Neutrophil (primary cell): ENCODE results near the gene ACAN.

Experiments used
- H3K27ac ChIP-seq: fragments of 200-600 bp; sonication (generic); 2 replicates; pipeline ENCODE4 v1.5.1; 2016; ENCODE audit warnings: mild to moderate bottlenecking, moderate library complexity
- H3K27me3 ChIP-seq: fragments of 200-600 bp; sonication (generic); 2 replicates; pipeline ENCODE4 v1.6.0; 2016; ENCODE audit warnings: mild to moderate bottlenecking
- H3K36me3 ChIP-seq: fragments of 200-600 bp; sonication (generic); 2 replicates; pipeline ENCODE4 v1.5.1; 2017
- H3K4me1 ChIP-seq, 2 experiments: fragments of 200-600 bp in 1 of 2; sonication (generic) in 1 of 2; 1 replicate in 1 of 2; 2 replicates in 1 of 2; pipeline versions ENCODE4 v1.5.1 to v1.6.1; 2013 to 2016; ENCODE audit warnings: low read depth in 1 of 2, low read length in 1 of 2, mild to moderate bottlenecking in 1 of 2, moderate library complexity in 1 of 2; ENCODE audit not compliant: control insufficient read depth in 1 of 2, insufficient read depth in 1 of 2
- H3K4me3 ChIP-seq, 2 experiments: fragments of 200-600 bp in 1 of 2; sonication (generic) in 1 of 2; 1 replicate in 1 of 2; 2 replicates in 1 of 2; pipeline ENCODE4 v1.5.1; 2013 to 2016; ENCODE audit warnings: low read depth in 1 of 2, low read length in 1 of 2, mild to moderate bottlenecking in 1 of 2, moderate library complexity in 1 of 2
- H3K9me3 ChIP-seq: fragments of 200-600 bp; sonication (generic); 2 replicates; pipeline ENCODE4 v1.5.1; 2016
- TF ChIP-seq, protein P1 (sequence below): fragments of 200-600 bp; sonication (generic); IDR thresholded peaks from 2 replicates; pipeline ENCODE4 v1.5.1; 2016; ENCODE audit warnings: antibody characterized with exemption

ACAN gene

DNA sequence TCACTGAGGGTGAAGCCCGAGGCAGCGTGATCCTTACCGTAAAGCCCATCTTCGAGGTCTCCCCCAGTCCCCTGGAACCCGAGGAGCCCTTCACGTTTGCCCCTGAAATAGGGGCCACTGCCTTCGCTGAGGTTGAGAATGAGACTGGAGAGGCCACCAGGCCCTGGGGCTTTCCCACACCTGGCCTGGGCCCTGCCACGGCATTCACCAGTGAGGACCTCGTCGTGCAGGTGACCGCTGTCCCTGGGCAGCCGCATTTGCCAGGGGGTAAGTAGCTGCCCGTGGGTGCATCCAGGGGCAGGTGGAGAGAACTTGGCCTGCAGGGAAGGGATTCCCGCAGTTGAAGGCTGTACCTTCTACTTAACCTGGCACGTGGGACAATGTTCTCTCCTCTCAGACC, 42.4 kb downstream of the ACAN start:
- TF ChIP-seq, protein P1, sequence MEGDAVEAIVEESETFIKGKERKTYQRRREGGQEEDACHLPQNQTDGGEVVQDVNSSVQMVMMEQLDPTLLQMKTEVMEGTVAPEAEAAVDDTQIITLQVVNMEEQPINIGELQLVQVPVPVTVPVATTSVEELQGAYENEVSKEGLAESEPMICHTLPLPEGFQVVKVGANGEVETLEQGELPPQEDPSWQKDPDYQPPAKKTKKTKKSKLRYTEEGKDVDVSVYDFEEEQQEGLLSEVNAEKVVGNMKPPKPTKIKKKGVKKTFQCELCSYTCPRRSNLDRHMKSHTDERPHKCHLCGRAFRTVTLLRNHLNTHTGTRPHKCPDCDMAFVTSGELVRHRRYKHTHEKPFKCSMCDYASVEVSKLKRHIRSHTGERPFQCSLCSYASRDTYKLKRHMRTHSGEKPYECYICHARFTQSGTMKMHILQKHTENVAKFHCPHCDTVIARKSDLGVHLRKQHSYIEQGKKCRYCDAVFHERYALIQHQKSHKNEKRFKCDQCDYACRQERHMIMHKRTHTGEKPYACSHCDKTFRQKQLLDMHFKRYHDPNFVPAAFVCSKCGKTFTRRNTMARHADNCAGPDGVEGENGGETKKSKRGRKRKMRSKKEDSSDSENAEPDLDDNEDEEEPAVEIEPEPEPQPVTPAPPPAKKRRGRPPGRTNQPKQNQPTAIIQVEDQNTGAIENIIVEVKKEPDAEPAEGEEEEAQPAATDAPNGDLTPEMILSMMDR: no peak
- no peaks in the 10 kb centered on the region for H3K36me3 ChIP-seq
- no peaks in the 10 kb centered on the region for H3K4me1 ChIP-seq
- H3K9me3 ChIP-seq: no peaks in the 10 kb centered on the region
- no peaks in the 10 kb centered on the region for H3K27me3 ChIP-seq
- H3K27ac ChIP-seq: no peak overlapping the region
- no peak overlapping the region for H3K4me3 ChIP-seq

DNA sequence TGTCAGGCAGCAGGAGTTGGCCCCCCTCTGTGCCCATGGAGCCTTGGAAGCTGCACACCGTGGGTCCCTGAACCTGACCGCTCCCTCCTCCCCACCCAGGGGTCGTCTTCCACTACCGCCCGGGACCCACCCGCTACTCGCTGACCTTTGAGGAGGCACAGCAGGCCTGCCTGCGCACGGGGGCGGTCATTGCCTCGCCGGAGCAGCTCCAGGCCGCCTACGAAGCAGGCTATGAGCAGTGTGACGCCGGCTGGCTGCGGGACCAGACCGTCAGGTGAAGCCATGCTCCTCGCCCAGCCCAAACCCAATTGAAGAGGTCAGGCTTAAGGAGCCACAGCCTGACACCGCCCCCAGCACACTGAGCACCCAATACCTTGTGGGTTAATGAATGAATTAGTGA, 43.9 kb downstream of the ACAN start:
- TF ChIP-seq, protein P1: no peak
- peaks cover 4% of the 10 kb centered on the region for H3K27me3 ChIP-seq
- H3K27ac ChIP-seq: no peak overlapping the region
- H3K36me3 ChIP-seq: no peaks in the 10 kb centered on the region
- H3K4me1 ChIP-seq: no peaks in the 10 kb centered on the region
- H3K4me3 ChIP-seq: no peak overlapping the region
- H3K9me3 ChIP-seq: no peaks in the 10 kb centered on the region

DNA sequence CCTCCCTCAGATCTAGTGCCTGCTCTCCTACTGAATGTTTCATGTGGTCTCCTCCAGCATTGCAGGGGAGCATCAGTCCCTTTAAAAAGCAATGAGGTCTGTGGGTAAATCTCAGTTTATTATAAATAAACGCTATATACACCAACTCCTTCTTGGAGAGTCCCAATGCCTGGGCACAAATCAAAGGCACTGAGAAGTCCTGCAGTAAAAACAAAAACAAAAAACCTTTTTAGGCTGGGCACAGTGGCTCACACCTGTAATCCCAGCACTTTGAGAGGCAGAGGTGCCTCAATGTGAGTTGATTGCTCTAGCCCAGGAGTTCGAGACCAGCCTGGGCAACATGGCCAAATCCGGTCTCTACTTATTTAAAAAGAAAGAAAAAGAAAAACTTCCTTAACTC, 45.0 kb downstream of the ACAN start:
- no peak overlapping the region for H3K27ac ChIP-seq
- H3K4me1 ChIP-seq: no peaks in the 10 kb centered on the region
- TF ChIP-seq, protein P1: no peak
- peaks cover 4% of the 10 kb centered on the region for H3K27me3 ChIP-seq
- H3K9me3 ChIP-seq: no peaks in the 10 kb centered on the region
- H3K4me3 ChIP-seq: no peak overlapping the region
- H3K36me3 ChIP-seq: no peaks in the 10 kb centered on the region

DNA sequence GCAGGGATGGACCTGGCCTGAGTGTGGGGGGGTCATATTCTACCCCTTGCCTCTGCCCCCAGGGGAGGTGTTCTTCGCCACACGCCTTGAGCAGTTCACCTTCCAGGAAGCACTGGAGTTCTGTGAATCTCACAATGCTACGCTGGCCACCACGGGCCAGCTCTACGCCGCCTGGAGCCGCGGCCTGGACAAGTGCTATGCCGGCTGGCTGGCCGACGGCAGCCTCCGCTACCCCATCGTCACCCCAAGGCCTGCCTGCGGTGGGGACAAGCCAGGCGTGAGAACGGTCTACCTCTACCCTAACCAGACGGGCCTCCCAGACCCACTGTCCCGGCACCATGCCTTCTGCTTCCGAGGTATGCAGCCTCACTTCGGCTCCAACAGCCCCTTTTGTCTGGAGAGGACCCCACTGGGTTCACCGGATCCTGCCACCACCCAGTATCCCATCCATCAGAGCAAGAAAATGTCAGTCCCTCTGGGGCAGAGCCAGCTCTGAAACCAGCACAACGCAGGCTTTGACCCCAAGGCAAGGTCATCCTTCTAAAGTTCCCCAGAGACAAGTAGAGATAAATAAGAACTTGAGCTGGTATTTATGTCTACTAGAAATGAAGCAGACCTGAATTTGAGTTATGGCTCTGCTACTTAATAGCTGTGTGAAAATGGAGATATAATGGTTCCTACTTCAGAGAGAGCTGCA, 46.3 kb downstream of the ACAN start:
- no peak overlapping the region for H3K4me3 ChIP-seq
- H3K36me3 ChIP-seq: no peaks in the 10 kb centered on the region
- TF ChIP-seq, protein P1: no peak
- H3K27me3 ChIP-seq: peaks cover 4% of the 10 kb centered on the region
- no peaks in the 10 kb centered on the region for H3K9me3 ChIP-seq
- no peaks in the 10 kb centered on the region for H3K4me1 ChIP-seq
- H3K27ac ChIP-seq: no peak overlapping the region

DNA sequence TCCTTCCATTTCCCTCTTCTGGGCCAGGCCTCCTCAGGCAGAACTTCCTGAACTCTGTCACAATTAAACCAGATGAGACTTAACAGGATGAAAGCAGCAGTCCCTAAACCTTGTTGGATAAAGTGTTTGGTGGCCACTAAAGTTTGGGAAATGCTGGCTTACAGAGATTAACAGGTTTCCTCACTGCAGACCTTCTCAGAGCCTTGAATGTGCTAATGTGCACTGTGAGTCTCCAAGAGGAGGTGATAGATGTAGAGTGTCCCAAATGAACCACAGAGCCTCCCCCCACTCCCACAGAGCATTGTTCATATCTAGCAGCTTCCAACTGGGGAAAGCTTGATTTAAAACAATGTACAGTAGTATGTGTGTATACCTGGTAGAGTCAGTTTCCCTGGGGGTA, 49.2 kb downstream of the ACAN start:
- TF ChIP-seq, protein P1: no peak
- no peak overlapping the region for H3K27ac ChIP-seq
- no peak overlapping the region for H3K4me3 ChIP-seq
- H3K9me3 ChIP-seq: no peaks in the 10 kb centered on the region
- H3K36me3 ChIP-seq: no peaks in the 10 kb centered on the region
- H3K4me1 ChIP-seq: no peaks in the 10 kb centered on the region
- peaks cover 4% of the 10 kb centered on the region for H3K27me3 ChIP-seq
